ENCODE data around the gene LSM14A.

The LSM14A gene

GRCh38 chr19:34274827-34275625 lies 102.7 kb downstream of the LSM14A start:
- Histone ChIP-seq H3K9me3 (ENCODE audit: insufficient read depth, low read depth, low read length) (no peaks in the 10 kb centered on the region), H3K36me3 (ENCODE audit: insufficient read depth, low read length) (0 out of 2 replicates have a peak, but pooled peaks cover 2% of the 10 kb centered on the region), H3K27ac (ENCODE audit: low read depth, low read length) (no peak overlapping the region), H3K4me1 (ENCODE audit: insufficient read depth, low read length) (peaks cover 6% of the 10 kb centered on the region; the same call in 1 of the 2 replicates), H3K4me3 (ENCODE audit: low read length) (no peak overlapping the region), H3K27me3 (ENCODE audit: insufficient read depth, low read length) (no peaks in the 10 kb centered on the region), H3K9ac (ENCODE audit: low read depth, low read length) (no peak overlapping the region)
- whole genome bisulfite sequencing, result 87% methylated on average over 3 of the region's 4 CpGs

DNA sequence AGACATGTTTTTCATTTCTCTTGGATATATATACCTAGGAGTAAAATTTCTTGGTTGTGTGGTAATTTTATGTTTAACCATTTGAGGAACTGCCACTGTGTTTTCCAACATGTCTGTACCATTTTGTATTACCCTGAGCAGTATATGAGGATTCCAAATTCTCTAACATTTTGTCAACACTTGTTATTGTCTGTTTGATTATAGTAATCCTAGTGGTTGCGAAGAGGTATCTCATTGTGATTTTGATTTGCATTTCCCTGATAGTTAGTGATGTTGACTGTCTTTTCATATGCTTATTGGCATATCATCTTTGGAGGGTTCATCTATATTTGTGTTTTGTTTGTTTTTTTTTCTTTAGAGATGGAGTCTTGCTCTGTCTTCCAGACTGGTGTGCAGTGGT lies 103.4 kb downstream of the LSM14A start:
- 97% methylated on average over 1 of the region's 1 CpG for WGBS
- H3K4me3 ChIP-seq (ENCODE audit: low read length), result no peak overlapping the region
- H3K27me3 ChIP-seq (ENCODE audit: insufficient read depth, low read length), result no peaks in the 10 kb centered on the region
- H3K27ac ChIP-seq (ENCODE audit: low read depth, low read length), result no peak overlapping the region
- H3K4me1 ChIP-seq (ENCODE audit: insufficient read depth, low read length), result no peaks in the 10 kb centered on the region
- no peak overlapping the region for H3K9ac ChIP-seq (ENCODE audit: low read depth, low read length)
- no peaks in the 10 kb centered on the region for H3K9me3 ChIP-seq (ENCODE audit: insufficient read depth, low read depth, low read length)
- 0 out of 2 replicates have a peak, but pooled peaks cover 2% of the 10 kb centered on the region for H3K36me3 ChIP-seq (ENCODE audit: insufficient read depth, low read length)

DNA sequence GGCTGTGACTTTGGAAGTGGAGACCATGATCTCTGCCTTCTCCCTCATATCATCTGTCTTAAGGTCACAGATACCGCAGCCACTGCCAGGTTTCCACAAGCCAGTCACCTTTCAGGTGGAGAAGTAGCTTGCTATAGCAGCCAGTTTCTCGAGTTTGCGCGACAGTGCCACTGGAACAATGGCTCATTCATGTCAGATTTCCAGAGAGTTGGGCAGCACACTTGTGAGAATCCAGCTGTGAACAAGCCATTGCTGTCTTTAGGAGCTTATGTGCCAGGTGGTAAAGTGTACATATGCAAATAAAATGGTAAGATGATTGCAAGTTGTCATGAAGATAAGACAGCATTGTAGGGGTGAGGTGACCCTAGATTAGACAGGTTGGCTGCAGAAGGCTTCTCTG lies 104.3 kb downstream of the LSM14A start:
- WGBS, result 93% methylated on average over 4 of the region's 4 CpGs
- Histone ChIP-seq H3K4me1 (ENCODE audit: insufficient read depth, low read length) (no peaks in the 10 kb centered on the region), H3K36me3 (ENCODE audit: insufficient read depth, low read length) (0 out of 2 replicates have a peak, but pooled peaks cover 2% of the 10 kb centered on the region), H3K27me3 (ENCODE audit: insufficient read depth, low read length) (no peaks in the 10 kb centered on the region), H3K4me3 (ENCODE audit: low read length) (no peak overlapping the region), H3K27ac (ENCODE audit: low read depth, low read length) (no peak overlapping the region), H3K9me3 (ENCODE audit: insufficient read depth, low read depth, low read length) (no peaks in the 10 kb centered on the region), H3K9ac (ENCODE audit: low read depth, low read length) (no peak overlapping the region)

DNA sequence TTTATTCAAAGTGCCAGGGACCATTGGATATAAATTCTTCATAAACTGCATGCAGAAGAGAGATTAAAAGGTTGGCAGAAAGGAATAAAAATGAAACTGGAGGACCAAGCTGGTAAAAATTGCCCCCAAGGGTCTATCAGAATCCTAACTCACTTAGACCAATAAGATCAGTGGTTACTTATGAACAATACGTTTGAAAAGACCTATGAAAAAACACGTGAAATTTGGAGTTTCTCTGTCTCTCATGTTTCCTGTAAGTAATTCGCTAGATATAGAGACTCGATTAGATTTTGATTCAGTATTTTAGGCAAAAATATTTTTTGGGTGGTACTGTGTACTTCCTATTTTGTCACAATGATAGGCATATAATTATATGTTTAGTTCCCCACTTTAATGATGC lies 104.9 kb downstream of the LSM14A start:
- no peak overlapping the region for H3K27ac ChIP-seq (ENCODE audit: low read depth, low read length)
- WGBS, result 94% methylated on average over 4 of the region's 4 CpGs

DNA sequence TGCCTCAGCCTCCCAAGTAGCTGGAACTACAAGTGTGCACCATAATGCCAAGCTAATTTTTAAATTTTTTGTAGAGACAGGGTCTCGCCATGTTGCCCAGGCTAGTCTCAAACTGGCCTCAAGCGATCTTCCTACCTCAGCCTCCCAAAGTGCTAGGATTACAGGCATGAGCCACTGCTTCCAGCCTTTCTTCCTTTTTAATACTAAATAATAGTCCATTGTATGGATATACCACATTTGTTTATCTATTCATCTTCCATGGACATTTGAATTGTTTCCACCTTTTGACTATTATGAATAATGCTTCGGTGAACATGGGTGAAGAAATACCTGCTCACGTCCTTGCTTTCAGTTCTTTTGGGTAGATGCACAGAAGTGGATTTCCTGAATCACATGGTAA lies 106.5 kb downstream of the LSM14A start:
- Histone ChIP-seq H3K9ac (ENCODE audit: low read depth, low read length) (no peak overlapping the region), H3K4me3 (ENCODE audit: low read length) (no peak overlapping the region), H3K27me3 (ENCODE audit: insufficient read depth, low read length) (no peaks in the 10 kb centered on the region), H3K9me3 (ENCODE audit: insufficient read depth, low read depth, low read length) (no peaks in the 10 kb centered on the region), H3K36me3 (ENCODE audit: insufficient read depth, low read length) (0 out of 2 replicates have a peak, but pooled peaks cover 2% of the 10 kb centered on the region), H3K4me1 (ENCODE audit: insufficient read depth, low read length) (no peaks in the 10 kb centered on the region), H3K27ac (ENCODE audit: low read depth, low read length) (no peak overlapping the region)
- 92% methylated on average over 4 of the region's 4 CpGs for WGBS

More for the DNA sequence above, 104.9 kb downstream of the LSM14A start:
- H3K27me3 ChIP-seq (ENCODE audit: insufficient read depth, low read length), result no peaks in the 10 kb centered on the region
- no peaks in the 10 kb centered on the region for H3K9me3 ChIP-seq (ENCODE audit: insufficient read depth, low read depth, low read length)
- no peaks in the 10 kb centered on the region for H3K4me1 ChIP-seq (ENCODE audit: insufficient read depth, low read length)
- H3K9ac ChIP-seq (ENCODE audit: low read depth, low read length), result no peak overlapping the region
- H3K36me3 ChIP-seq (ENCODE audit: insufficient read depth, low read length), result 0 out of 2 replicates have a peak, but pooled peaks cover 2% of the 10 kb centered on the region
- no peak overlapping the region for H3K4me3 ChIP-seq (ENCODE audit: low read length)

Measured in HUES64 (cell line).